Stimulated activated CD4-positive, alpha-beta T cell treated with anti-CD3 and anti-CD28 coated beads, Interleukin-15, amount 100 ng/mL, for 1 hour (primary cell): ENCODE results near the gene APOL6.

Experiments used
- DNase-seq, 2 donors: peaks; one replicate each; pipeline ENCODE4 v3.0.0-alpha.2; 2020; ENCODE audit warnings: low read depth in 1 of 2, low spot score in 1 of 2

The APOL6 gene, protein sequence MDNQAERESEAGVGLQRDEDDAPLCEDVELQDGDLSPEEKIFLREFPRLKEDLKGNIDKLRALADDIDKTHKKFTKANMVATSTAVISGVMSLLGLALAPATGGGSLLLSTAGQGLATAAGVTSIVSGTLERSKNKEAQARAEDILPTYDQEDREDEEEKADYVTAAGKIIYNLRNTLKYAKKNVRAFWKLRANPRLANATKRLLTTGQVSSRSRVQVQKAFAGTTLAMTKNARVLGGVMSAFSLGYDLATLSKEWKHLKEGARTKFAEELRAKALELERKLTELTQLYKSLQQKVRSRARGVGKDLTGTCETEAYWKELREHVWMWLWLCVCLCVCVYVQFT

DNA sequence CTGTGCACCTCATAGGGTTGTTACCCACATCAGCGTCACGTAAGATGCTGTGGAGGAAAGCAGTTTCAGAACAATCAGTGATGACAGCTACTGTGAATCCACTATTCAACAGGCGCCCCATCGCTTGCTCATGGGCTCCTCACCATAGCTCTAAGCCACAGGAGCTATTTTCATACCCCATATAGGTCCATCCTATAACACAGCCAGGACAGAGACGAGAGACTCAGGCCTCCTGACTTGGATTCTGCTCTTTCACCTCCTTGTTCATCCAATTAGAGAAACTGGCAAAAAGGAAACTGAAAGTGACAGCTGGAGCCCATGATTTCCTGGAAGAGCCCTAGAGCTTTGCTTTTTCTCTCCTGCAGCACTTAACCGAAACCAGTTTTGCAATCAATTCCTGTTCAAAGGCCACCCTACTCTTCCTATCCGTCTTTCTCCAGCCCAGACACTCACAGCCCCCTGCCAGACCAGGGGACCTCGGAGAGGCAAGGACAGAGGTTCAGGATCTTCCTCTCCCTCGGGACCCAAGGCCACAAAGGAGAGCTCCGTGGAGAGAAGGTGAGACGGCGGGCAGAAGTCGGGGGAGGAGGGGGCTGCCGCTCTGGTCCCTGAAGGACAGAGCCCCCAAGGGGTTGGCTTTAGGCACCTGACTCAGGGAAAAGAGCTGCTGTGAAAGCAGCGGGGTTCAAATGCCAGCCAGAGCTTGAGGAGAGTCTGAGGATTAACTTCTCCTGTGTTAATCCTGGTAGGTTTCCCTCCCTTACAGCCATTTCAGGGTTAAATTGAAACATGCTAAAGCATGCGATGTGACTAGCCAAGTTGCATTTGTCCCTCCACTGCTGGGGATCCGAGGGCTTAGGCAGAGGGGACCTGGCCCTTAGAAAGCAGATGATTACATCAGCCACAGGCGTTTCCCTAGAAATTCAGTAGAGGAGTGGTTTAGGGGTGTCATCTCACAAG lies at the start of gene APOL6:
APOL6 (plus strand) TSS at position 381 of the 960 bp plus-strand sequence. CDS start 7,980 bp downstream, outside the sequence.
- peak; percentile 12 to 26 for DNase-seq

DNA sequence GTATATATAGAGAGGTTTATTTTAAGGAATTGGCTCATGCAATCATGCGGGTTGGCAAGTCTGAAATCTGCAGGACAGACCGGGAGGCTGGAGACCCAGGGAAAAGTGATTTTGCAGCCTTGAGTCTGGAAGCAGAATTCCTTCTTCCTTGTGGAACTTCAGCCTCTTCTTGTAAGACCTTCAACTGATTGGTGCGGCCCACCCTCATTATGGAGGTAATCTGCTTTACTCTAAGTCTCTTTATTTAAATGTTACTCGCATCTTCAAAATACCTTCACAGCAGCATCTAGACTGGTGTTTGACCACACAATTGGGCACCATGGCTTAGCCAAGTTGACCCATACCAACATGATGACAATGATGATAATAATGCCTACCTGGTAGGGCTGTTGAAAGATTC lies 48.9 kb upstream of the APOL6 start:
- no peak for DNase-seq

DNA sequence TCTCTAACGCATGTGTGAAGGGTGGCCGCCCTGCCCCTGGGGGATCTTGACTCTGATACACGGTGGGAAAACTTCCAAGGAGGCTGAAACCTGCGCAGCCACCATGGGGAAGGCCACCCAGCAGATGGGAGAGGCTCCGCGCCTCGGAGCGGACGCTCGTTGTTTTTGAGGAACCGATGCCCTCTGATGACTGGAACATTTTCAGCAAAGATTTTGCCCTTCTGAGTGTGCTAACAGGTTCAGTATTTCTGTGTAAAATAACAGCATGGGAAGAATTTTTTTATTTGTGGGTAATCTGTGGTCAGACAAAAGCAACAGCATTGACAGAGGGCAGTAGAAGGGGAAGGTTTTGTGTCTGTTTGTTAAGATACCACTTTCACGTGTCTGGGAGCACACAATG lies 47.8 kb upstream of the APOL6 start:
- DNase-seq: no peak

DNA sequence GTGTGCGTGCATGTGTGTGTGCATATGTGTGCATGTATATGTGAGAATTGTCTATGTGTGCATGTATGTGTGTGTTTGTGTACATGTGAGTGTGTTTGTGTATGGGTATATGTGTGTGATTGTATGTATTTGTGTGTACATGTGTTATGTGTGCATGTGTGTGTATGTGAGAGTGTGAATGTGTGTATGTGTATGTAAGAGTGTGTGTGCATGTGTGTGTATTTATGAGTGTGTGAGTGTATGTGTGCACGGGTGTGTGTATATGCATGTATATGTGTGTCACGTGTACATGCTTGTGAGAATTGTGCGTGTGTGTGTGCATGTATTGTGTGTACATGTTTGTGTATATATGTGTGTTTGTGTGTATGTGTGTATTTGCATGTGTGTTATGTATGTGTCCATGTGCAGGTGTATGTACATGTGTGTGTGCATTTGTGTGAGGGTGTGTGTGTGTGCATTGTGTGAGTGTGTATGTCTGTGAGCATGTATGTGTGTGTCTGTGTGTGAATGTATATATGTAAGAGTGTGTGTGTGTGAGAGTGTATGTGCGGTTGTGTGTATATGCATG lies 47.1 kb upstream of the APOL6 start:
- no peak for DNase-seq

DNA sequence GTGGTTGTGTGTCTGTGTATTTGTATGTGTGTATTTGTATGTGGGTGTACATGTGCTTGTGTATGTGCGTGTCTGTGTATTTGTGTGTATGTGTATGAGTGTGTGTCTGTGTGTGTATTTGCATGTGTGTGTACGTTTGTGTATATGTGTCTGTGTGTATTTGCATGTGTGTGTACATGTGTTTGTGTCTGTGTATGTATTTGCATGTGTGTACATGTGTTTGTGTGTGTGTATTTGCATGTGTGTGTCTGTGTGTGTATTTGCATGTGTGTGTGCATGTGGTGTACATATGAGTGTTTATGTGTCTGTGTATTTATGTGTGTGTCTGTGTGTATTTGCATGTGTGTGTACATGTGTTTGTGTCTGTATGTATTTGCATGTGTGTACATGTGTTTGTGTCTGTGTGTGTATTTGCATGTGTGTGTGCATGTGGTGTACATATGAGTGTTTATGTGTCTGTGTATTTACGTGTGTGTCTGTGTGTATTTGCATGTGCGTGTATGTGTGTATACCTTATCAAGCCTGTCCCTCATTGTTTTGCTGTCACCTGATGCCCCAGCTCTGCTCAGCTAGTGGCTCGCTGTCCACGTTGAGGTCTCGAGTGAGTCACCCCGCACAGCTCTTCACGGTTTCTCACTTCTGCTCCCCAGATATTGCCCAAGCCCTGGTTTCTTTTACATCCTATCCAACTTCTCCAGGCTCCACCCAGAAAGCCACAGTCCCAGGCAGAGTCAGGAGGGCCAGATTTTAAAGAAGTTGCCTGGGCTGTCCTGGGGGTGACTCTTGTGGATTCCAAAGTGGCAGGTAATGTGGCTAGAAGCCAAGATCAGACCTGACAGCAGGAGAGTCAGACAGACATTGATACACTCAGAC lies 46.3 kb upstream of the APOL6 start:
- DNase-seq: no peak

DNA sequence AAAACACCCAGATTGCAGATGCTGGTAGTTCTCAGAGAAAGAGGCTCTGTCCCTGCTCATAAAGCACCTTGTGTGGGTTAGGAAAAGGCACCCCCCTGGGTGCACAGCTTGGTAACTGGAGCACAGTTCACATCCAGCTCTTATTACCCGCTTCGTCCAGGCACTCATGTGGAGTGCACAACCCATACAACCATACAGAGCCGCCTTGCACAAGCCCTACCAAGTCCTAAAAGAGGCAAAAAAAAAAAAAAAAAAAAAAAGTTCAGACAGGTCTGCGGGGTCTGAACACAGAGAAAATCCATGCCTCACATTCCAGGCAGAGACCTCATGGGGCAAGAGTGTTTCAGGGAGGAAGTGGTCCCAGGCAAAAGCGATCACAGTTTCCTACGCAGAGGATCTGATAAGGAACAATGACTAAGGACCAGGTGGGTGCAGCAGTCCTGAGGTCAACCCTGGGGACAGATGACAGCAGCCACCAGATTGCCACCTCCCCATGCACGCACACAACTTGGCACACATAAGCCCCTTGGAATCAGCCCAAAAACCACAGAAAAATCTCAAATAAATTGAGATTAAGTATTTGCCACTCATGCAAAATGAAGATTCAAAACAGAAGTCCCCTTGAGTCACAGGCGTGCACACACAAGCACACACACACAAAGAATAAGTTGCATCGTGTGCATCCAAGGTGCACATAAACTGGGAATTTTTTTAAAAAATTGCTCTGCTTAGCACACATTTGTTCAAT lies 43.5 kb upstream of the APOL6 start:
- no peak for DNase-seq

DNA sequence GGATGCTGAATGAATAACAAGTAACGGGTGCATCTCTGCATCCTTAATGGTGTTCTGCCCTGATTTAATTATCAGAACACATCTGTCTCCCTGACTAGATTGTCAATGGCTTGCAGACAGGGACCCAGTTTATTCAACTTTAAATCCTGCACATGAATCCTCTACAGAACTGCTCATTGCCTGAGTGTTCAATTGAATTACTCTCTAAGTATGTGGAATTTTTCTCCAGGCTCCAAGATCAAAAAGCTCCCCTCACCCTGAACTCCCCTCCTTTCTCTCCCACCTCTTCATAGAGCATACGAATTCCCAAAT lies 42.9 kb upstream of the APOL6 start:
- DNase-seq: no peak

DNA sequence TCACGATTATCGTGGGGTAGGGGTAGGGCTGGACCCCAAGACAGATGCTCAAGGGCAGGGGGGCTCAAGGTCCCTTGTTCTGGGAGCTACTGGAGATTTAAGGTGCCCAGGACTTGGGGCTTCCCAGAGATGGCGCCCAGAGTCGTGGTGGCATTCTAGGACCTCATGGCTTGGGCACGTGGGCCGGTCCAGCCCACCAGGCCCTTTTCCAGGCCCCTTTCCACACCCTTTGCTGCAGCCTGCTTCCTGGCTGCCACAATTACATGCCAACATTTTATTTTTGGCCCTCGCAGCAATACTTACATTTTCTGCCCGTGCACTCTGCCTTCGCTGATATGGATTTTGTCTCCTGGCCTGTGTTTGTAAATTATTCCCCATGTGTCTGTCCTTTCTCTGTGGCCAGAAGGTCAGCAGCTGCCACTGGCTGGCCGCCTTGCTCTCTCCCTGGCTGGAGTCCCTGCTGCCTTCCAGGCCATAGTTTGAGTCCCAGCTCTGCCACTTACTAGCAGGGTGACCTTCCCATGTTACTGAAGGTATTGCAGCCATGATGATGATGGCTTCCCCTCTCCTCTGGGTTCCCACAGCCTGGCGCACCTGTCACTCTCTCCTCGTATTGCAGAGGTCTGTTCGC lies 42.3 kb upstream of the APOL6 start:
- DNase-seq: no peak

DNA sequence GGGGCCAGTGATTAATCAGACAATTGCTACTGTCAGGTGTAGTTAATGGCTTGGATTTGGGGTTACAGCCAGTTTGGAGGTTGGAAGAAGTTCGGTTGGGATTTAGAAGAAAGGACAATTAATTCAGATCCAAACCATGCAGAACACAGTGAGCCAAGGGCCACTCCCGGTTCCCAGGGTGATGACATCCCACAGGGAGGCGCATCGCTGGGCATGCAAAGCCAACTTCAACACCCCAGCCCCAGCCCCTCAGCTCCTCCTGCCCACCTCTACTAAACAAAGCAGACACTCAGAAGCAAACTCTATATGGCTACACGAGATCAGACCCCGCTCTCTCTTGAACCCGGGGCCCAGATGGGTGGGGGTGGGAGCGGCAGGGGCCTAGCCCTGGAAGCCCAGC lies 41.3 kb upstream of the APOL6 start:
- DNase-seq: no peak

DNA sequence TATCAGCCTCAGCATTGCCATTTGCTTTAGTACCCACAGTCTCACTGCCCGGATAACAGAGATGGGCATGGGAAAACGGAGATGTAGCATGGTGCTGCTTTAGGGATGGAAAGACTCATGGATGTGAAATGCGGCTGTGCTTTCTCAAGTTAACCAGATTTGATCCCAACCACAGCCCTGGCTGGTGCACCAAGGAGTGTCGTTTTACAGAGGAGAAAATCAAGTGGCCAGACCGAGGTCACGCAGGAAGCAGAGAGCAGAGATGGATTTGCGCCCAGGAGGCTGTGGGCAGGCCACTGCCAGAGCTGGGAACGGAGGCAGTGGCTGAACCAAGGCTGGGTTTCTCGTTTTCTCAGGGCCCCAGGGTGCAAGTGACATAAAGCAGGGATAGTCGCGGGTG lies 40.2 kb upstream of the APOL6 start:
- DNase-seq: no peak

DNA sequence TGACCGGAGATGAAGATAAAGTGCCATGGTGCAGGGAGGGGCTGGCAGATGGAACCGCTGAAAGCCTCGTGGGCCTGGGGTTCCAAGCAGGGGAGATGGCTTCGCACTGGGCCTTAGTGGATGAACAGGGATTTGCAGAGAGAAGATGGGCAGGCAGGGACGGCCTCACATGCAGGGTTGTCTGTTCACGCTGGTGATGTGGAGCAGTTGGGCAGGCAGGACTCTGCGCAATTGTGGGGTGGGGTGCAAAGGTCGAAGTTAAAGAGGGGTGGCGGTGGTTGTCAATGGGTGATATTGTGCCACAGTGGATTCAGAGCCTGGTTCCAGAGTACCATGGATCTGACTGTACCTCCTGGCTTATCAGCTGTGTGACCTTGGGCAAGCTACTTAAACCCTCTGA lies 39.0 kb upstream of the APOL6 start:
- no peak for DNase-seq

DNA sequence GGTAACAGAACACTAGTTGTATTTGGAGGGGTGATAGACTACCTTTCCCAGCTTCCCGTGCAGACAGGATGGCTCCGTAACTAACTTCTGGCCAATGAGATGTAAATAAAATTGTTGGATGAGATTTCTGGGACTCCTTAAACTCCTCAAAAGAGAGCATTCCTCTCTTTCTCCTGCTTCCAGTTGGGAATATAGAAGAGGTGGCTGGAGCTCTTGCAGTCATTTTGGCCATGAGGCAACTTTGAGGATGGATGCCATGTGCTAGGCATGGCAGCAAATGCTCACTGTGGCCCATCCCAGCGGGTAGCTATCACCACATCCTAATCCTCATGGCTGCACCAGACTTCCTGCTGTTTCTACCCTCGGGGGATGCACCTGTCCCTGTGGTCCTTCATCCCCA lies 38.5 kb upstream of the APOL6 start:
- no peak for DNase-seq

DNA sequence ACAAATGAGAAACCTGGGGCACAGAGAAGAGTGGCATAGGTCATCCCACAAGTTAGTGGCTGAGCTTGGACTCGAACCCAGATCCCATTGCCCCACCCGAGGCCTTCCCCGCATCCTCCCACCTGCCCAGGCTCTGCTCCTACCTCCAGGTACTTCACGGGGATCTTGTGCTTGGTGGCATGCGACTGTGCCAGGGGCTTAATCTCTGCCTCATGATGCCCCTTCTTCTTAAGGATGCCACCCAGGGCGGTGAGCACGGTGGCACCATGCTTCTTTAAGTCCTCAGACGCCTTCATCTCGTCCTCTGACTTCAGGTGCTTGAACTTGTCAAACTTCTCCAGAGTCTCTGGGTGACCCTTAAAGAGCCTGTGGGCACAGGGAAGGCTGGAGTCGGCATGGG lies 37.5 kb upstream of the APOL6 start:
- DNase-seq: no peak

DNA sequence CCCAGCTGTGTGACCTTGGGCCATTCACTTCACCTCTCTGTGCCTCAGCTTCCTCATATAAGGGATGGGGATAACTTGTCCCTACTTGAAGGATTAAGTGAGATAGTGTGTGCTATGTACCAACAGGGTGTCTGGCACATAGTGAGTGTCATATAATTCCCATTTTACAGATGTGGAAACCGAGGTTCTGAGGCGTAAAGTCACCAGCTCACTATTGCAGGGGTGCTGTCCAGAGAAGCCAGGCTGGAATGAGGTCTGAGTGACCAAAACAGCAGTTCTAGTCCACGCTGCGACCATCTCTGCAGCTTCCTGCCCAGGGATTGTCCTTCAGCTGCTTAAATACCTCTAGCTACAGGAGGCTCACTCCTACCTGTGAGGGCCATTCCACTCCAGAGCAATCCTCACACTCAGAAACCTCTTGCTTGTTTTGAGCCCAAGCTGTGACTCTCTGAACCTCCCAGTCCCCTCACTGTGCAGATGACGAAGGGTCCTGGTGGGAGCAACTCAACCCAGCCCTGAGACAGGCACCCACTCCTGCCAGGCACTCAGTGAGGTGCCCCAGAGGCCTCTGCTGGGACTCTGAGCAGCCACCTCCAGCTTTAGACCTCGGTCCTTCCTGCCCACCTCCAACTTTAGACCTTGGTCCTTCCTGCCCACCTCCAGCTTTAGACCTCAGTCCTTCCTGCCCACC lies 36.9 kb upstream of the APOL6 start:
- DNase-seq: no peak

DNA sequence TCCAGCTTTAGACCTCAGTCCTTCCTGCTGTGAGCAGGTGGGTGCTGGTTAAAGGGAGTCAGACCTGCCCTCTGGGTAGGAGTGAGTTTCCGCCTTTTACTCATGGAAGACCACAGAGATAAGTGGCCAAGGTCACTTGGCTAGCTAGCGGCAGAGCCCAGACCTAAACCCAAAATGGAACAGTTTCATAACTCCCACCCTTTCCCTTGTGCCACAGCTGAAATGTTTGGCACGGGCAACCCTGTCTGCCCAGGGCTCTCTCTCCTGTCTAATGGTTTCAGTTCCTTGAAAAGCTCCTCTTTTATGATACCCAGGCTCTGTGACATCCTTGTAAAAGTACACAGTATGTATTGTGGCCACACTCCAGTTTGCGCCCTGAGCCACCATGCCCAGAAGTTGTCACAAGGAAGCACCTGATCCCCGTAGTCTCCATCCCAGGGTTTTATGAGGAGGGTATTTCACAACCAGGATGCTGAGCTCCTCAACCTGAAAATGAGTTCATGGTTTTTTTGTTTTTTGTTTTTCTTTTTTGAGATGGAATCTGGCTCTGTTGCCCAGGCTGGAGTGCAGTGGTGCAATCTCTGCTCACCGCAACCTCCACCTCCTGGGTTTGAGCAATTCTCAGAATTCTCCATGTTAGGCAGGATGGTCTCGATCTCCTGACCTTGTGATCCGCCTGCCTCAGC lies 36.2 kb upstream of the APOL6 start:
- DNase-seq: no peak

DNA sequence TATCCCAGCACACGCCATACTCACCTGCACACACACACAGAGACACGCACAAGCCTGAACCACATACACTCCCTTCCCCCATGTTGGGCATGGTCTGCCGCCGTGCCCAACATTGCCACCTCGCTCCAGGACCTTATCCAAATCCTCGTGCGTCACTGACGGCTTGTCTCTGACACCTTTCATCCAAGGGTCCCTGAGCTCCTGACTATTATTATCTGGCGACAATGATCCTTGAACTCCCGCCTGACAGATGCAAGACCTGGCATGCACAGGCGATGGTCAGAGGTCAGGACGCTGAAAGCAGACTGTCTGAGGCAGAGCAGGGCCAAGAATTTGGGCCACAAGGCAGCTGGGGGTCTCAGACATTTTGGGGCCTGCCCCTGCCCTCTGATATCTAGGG lies 35.3 kb upstream of the APOL6 start:
- DNase-seq: no peak

DNA sequence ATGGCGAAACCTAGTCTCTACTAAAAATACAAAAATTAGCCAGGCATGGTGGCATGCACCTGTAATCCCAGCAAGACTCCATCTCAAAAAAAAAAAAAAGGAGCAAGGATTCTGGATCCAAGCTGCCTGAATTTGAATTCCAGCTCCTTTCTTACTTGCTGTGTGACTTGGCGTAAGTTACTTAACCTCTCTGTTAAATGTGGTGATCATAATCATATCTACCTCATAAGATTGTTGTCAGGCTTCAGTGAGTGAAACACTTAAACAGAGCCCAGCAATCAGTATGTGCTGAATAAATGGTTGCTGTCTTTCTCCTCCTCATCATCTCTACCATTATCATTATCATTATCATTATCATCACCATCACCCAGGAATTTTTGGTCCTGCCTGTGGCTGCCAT lies 33.8 kb upstream of the APOL6 start:
- no peak for DNase-seq

DNA sequence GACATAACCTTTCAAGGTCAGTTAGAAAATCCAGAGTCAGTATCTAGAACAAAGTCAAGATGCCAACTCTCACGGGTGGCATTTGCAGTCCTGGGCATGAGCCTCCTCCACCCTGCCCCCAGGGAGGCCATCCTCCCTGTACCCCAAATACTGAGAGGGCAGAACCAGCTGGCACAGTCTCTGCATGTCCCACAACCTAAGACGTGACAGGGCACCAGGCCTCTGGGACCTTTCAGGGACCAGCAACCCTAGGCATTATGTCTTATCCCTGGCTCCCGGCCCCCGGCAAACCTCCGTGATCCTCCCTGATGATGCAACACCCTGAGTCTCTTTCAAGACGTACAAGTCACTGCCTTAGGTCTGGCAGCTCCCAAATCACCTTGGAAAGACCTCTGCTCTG lies 33.1 kb upstream of the APOL6 start:
- DNase-seq: no peak

DNA sequence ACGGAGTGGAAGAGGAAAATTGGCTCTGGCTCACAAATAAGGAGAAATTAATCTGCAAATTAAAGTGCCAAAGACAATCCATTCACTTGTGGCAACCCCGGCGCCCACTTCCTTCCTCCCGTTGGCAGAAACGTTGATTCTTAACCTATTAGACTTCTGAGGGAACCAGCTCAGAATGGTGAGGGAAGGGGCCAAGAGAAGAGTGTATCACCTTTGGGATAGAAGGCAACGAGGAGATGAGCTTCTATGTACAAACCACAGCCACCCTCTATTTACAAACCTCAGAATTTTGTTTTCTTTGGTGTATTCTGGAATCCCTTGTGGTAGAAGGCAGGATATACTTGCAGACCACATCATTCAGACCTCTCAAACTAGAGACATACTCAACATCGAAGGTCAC lies 32.2 kb upstream of the APOL6 start:
- no peak for DNase-seq
